Placental pericyte (primary cell): Measurements from ENCODE around the gene PABPN1L. TPM values are rescaled to one million over a fixed set of nuclear protein-coding genes. Genes with fewer than 3 reads are reported as not detected.

ENCODE experiments used
- total RNA-seq: library from RNA; depleted of rRNA; stranded (reverse); fragments of >200 nt; gene quantifications from 2 replicates; pipeline ENCODE4 v1.2.3, GENCODE V29; 2012

PABPN1L gene, protein sequence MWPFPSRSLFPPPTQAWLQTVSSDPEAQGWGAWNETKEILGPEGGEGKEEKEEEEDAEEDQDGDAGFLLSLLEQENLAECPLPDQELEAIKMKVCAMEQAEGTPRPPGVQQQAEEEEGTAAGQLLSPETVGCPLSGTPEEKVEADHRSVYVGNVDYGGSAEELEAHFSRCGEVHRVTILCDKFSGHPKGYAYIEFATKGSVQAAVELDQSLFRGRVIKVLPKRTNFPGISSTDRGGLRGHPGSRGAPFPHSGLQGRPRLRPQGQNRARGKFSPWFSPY
- total RNA-seq: not detected in 2 replicates

DNA sequence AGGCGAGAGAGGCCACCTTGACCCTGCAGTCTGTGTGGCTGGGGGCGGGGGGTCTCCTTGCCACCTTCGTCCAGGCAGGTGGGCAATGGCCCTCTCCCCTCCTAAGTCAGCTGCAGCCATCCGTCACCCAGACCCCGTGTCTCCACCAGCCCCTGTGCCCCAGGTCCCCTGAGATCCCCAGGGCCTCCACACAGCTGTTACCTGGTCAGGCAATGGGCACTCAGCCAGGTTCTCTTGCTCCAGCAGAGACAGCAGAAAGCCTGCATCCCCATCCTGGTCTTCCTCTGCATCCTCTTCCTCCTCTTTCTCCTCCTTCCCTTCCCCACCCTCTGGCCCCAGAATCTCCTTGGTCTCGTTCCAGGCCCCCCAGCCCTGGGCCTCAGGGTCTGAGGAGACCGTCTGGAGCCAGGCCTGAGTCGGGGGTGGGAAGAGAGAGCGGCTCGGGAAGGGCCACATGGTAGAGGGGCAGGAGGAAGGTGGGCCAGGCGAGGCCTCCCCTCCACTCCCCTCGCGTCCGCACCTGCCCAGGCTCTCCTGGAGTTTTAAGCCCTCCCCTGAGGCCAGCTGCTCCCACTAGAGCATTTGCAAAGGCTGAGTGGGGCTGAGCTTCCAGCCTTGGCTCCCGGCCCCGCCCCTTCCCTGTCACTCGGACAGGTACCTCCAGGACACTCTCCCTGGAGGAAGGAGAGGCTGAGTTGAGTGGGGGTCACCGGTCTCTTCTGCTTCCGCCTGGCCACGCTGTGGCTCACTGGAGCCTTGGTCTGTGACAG, at the start of gene PABPN1L:
TSS of gene PABPN1L (minus strand) at position 510 of the 770 bp plus-strand sequence. CDS start at position 456, 54 bp downstream.

GRCh38 chr16:88856828-88857727, 9.4 kb downstream of the PABPN1L start, which contains the start of the genes GALNS and TRAPPC2L:
TSS of gene GALNS (minus strand) at chr16:88856947. CDS start at chr16:88856877, 70 bp downstream.
TSS of gene TRAPPC2L (plus strand) at chr16:88857127. CDS start at chr16:88857151, 24 bp downstream.

Other genes starting within 250 kb of the PABPN1L start
- gene IL17C, start 228.1 kb downstream of the PABPN1L start, total RNA-seq: 0.44 TPM in 1 of 2 replicates, not detected in the other
- gene CYBA, start 215.6 kb downstream of the PABPN1L start, total RNA-seq: 136 and 240 TPM in 2 replicates
- gene MVD, start 203.6 kb downstream of the PABPN1L start, total RNA-seq: 67.6 and 232 TPM in 2 replicates
- gene SNAI3, start 180.2 kb downstream of the PABPN1L start, total RNA-seq: 0.22 TPM in 1 of 2 replicates, not detected in the other
- 19.7 and 30.4 TPM in 2 replicates for gene RNF166, start 160.3 kb downstream of the PABPN1L start, total RNA-seq
- 11.2 and 37.5 TPM in 2 replicates for gene CTU2, start 160.2 kb downstream of the PABPN1L start, total RNA-seq
- gene PIEZO1, start 81.4 kb downstream of the PABPN1L start, total RNA-seq: 229 and 273 TPM in 2 replicates
- gene CDT1, start 62.9 kb downstream of the PABPN1L start, total RNA-seq: 3.5 and 26.5 TPM in 2 replicates
- gene APRT, start 54.7 kb downstream of the PABPN1L start, total RNA-seq: 52.7 and 58.3 TPM in 2 replicates
- 31.1 and 43.8 TPM in 2 replicates for gene GALNS, start 9.7 kb downstream of the PABPN1L start, total RNA-seq
- gene TRAPPC2L, start 9.5 kb downstream of the PABPN1L start, total RNA-seq: 35.1 and 78.1 TPM in 2 replicates
- not detected in 2 replicates for gene CBFA2T3, start 110.5 kb upstream of the PABPN1L start, total RNA-seq
- 23.0 and 25.9 TPM in 2 replicates for gene ACSF3, start 227.2 kb upstream of the PABPN1L start, total RNA-seq